HCEC 1CT (cell line): ENCODE measurements around the gene KBTBD13.
"Not testable (repeated sequence)": the region's sequence is repeated elsewhere in the genome, so short reads cannot be mapped to it uniquely, and the experiment has no call there.

Experiments
- DNase-seq: peaks from one replicate; pipeline ENCODE4 v3.0.0-alpha.2; 2017

The KBTBD13 gene

DNA sequence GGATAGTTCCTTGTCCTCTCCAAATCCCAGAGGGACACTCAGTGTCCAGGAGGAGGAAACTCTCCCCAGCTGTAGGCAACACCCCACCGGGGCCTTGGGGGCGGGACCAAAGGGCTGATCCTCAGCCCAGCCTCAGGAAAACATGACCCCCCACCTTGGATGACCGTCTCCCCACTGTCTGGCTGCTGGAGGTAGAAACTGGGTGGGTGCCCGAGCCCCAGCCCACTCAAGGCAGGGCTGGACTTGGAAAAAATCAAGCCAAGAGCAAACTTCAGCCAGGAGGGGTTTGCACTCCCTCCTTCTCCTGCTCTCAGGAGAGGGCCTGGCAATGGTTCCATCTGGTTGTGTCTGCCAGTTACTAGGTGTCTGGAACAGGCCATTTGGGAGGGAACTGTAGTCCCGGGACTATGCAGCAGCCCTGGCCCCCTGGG is 5.2 kb upstream of the KBTBD13 start:
- no peak for DNase-seq

DNA sequence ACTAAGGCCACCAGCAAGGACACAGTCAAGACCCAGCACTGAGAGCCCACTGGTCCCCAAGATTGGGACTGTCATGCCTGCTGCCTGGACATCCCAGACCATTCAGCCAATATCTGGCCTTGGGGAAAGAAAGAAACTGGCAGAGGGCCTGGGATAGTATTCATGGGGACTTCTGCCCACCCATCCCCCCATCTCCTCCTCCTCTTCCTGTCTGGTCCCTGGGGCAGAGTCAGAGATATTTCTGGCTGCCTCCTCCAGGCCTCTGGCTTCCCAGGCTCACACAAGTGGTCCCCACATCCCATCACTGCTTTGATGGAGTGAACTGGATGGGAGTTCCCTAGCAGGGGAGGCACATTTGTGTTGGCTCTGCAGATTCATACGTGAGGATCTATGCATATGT is 4.5 kb upstream of the KBTBD13 start:
- no peak for DNase-seq

DNA sequence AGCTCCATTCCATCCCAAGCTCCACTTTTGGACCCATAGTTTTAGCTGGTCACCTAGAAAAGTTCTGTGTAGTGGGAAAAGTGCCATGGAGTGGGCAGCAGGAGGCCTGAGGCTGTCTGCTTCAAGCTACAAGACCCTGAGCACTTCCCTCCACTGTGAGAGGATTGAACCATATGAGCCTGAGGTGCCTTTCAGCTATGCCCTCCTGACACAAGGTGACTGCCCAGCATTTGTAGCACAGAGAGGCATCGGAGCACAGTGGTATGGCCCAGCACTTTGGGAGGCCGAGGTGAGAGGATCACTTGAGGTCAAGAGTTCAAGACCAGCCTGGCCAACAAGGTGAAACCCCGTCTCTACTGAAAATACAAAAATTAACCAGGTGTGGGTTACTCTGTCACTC is 3.9 kb upstream of the KBTBD13 start:
- no peak for DNase-seq

DNA sequence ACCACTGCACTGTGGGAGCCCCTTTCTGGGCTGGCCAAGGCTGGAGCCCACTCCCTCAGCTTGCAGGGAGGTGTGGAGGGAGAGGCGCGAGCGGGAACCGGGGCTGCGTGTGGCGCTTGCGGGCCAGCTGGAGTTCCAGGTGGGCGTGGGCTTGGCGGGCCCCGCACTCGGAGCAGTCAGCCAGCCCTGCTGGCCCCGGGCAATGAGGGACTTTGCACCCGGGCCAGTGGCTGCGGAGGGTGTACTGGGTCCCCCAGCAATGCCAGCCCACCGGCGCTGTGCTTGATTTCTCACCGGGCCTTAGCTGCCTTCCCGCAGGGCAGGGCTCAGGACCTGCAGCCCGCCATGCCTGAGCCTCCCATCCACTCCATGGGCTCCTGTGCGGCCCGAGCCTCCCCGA is 1.6 kb upstream of the KBTBD13 start:
- DNase-seq = not testable (repeated sequence)

DNA sequence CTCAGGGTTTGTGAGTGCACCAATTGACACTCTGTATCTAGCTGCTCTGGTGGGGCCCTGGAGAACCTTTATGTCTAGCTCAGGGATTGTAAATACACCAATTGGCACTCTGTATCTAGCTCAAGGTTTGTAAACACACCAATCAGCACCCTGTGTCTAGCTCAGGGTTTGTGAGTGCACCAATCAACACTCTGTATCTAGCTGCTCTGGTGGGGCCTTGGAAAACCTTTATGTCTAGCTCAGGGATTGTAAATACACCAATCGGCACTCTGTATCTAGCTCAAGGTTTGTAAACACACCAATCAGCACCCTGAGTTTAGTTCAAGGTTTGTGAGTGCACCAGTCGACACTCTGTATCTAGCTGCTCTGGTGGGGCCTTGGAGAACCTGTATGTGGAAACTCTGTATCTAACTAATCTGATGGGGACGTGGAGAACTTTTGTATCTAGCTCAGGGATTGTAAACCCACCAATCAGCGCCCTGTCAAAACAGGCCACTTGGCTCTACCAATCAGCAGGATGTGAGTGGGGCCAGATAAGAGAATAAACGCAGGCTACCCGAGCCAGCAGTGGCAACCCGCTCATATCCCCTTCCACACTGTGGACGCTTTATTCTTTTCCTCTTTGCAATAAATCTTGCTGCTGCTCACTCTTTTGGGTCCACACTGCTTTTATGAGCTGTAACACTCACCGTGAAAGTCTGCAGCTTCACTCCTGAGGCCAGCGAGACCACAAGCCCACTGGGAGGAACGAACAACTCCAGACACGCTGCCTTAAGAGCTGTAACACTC is 745 bp upstream of the KBTBD13 start:
- DNase-seq = not testable (repeated sequence)

DNA sequence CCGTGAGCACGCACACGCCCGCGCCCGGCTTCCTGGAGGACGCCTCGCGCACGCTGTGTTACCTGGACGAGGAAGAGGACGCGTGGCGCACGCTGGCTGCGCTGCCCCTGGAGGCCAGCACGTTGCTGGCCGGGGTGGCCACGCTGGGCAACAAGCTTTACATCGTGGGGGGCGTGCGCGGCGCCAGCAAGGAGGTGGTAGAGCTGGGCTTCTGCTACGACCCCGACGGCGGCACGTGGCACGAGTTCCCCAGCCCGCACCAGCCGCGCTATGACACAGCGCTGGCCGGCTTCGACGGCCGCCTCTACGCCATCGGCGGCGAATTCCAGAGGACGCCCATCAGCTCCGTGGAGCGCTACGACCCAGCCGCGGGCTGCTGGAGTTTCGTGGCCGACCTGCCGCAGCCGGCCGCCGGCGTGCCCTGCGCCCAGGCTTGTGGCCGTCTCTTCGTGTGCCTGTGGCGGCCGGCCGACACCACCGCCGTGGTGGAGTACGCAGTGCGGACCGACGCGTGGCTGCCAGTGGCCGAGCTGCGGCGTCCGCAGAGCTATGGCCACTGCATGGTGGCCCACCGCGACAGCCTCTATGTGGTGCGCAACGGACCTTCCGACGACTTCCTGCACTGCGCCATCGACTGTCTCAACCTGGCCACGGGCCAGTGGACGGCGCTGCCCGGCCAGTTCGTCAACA is 890 bp downstream of the KBTBD13 start:
- DNase-seq = no peak

DNA sequence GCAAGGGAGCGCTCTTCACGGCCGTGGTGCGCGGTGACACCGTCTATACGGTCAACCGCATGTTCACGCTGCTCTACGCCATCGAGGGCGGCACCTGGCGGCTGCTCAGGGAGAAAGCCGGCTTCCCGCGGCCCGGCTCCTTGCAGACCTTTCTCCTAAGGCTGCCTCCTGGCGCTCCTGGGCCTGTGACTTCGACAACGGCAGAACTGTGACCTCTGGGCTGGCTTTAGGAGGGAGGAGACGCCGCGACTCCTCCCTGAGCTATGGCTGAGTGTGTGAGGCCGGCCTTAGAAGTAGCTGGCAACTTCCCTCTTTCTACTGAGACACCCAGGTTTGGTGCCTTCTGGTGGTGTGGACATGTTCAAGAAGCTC is 1.4 kb downstream of the KBTBD13 start:
- no peak for DNase-seq

DNA sequence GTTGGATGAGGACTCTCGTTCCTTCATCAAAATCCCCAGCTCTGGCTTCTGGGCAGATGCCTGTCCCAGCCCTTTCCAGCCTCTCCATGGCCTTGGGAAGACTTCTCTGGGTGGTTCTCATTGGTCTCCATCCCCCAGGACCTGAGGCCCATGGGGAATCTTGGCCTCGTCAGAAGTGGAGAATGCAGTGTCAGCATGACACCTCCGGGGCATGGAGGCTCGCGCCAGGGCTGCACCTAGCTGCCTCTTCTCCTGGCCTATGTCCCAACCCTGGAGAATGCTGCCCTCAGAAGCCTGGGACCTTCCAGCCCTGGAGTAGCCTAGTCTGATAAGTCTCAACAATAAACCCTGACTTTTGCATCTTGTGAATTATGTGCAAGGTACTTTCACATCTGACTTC is 3.0 kb downstream of the KBTBD13 start:
- no peak for DNase-seq

DNA sequence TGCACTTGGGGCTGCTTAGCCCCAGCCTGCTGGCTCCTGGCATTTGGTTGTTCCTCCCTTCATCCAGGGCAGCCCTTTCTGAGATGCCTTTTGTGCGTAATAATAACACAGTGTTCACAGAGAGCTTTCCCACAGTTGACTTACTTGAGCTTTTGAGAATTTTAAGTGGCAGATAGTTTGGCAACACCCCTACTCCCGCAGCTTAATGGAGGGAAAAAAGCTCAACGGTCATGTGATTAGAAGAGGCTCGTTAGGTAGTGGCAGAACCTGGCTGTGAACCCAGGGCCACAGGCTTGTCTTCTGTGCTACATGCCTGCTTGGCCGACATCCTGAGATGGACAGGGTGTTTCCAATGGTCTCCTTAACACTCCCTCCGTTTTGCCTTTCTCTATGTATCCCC is 4.7 kb downstream of the KBTBD13 start:
- no peak for DNase-seq

DNA sequence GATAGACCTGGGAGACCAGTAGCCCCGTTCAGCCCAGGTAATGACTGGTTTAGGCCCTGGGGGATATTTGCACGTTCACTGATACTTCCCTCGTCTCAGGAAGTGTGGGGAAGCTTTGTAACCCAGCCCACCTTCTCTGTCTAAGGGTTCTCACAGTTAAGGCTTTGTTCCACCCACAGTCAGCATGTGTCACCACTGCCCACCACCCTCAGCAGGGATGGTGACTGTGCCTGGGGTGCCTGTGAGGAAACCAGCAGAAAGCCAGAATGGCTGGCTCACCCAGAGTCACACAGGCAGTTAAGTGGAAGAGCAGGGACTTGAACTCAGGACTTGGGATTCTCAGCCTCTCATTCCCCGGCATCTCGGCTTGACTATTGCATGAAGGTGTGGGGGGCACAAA is 5.2 kb downstream of the KBTBD13 start:
- DNase-seq = no peak

DNA sequence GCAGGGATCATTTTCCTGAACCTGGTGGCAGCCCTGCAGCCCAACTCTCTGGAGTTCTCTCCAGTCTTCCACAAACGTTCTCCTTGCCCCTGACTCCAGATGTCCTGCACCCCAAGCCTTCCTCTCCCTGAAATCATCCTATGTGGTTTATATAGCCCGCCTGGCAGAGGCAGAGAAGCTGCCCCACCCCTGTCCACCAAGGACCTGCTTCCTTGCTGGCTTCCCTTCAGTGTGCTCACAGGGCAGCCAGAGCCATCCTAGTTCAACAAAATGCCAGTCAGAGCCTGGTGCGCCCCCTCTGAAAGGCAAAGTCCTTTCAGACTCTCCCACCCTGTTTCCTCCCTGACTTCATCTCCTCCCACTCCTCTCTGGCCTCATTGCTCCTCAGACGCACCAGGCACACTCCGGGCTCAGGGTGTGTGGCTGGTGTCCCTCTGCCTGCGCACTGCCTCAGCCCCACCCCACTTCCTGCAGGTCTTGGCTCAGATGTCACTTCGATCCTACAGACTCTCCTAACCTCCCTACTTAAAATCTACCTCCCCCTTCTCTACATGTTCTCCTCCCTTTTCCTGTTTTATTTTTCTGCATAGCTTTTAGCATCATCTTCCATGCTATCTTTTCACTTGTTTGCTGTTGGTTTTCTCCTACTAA is 5.9 kb downstream of the KBTBD13 start:
- no peak for DNase-seq

DNA sequence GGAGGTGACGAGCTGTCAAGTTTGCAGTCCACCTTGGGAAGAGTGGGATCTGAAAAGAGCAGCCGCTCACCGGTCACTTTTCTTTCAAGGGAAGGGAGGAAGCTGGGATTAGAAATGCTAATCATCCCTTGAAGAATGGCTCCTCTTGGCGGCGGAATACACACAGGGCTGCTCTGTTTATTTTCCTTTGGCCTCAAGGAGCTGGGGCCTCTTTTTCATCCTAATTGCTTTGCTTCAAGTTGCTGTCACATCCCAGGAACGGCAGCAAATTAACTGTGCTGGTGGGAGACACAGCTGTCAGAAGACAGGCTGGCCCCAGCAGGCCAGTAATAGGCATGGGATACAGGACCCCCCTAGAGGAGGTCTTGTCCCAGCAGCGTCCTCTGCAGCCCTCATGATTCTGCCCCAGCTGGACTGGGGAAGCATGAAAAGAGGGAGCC is 6.7 kb downstream of the KBTBD13 start:
- peak; percentile 62 for DNase-seq

DNA sequence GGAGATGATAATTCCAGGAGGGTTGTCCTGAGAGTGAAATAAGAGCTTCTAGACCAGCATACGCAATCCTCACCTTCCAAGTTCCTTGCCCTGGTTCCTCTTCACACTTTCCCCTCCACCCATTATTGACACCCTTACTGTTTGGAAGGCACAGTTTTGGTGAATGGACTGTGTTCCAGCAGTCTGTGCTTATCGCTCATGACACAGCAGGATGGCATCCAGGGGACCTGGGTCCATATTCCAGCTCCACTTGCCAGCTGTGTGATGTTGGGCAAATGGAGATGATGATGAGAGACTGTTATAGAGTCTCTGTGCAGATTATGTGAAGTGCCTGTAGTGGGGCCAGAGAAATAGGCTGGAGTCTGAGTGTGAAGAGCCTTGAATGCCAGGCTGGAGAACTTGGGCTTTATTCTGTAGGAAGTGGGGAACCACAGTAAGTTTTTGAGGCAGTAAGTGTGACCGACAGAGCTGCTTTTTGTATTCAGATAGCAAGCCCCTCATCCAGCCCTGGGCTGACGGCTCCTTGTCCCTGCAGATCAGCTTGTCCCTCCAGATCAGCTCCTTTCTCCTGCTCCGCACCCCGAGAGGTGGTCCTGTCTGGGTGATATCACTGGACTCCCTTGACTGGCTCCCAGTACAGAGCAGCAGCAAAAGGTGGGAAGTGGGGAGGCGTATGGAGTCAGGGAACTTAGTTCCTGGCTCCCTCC is 8.1 kb downstream of the KBTBD13 start:
- no peak for DNase-seq

DNA sequence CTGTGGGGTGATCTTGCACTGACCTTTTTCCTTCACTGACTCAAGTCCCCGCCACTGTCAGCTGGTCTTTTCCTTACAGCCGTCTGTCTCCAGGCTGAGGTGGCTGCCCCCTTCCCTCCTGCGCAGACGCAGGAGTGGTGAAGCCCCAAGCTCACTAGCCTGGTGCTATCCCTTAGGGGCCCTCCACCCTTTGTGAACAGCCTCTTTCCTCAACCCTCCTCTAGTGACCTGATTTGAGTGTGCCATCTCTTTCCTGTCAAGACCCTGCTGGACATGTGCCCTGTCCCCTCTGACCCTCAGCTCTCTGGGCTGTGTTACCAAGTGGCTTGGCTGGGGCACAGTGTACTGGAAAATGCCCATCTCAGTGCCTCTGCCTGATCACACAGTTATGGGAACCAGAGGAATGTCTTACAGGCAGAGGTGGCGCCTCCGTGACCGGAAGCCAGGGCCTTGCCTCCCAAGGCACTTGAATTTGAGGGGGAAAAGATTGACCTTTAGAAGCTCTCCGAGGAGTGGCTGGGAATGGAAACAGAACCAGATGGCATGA is 8.7 kb downstream of the KBTBD13 start:
- DNase-seq = no peak

DNA sequence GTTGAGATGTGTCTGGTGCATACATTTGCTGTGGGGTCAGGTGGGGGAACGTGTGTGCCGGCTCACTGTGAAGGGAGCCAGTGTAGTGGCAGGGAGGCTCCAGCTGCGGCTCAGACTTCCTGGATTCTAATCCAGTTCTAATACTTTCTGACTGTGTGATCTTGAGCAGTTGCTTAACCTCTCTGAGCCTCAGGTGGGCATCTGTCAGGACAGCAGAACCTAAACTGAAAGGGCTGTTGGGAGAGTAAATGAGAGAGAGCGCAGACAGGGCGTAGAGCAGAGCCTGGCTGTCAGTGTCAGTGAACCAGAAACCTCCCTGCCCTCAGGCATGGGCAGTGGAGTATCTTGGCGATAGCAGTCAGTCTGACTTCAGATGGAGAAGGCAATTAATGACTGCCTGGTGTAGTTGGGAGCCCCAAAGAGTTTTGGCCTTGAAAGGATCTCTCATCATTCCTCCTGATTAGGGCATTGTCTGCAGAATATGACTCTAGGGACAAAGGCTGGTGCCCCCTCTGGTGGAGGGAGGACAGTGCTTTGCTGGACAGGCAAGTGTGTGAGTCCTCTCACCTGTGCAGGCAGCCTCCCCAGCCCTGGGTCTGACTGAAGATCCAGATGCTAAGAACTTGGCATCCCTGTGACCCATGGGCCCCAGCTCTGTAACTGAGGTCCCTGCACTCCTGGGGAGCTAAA is 9.6 kb downstream of the KBTBD13 start:
- no peak for DNase-seq

DNA sequence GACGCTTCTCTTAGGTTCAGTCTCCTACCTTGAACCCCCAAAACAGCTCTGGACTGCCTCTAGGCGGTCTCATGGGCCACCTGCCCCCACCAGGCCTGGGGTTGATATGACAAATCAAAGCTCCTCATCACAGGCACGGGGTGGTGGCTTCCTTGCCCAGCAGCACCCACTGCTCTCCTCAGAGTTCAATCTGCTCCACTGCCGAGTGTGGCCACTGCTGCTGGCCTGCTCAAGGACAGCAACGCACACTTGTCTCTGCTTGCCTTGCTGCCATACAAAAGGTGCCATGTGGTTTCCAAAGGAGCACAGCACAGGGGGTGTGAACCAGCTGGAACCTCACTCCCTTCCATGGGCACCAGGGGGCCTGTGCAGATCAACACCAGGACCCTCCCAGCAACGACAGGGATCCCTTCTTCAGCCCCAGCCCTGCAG is 10.2 kb downstream of the KBTBD13 start:
- no peak for DNase-seq

DNA sequence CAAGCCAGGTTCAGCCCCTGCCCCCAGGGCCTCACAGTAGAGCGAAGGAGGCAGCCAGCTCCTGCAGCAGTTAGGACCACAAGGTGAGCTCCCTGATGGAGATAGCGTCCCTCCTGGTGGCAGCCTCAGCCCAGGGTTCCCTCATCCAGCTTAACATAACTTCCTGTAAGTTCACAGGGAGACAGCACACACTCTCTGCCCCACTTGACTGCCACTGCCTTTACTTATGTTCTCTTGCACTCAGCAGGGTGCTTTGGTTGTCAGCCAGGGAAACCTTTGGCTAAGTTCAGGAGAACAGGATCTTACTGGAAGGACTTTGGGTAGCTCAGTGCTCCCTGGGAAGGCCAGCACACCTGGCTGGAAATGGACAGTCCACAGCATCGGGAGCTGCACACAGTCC is 10.9 kb downstream of the KBTBD13 start:
- DNase-seq = no peak

DNA sequence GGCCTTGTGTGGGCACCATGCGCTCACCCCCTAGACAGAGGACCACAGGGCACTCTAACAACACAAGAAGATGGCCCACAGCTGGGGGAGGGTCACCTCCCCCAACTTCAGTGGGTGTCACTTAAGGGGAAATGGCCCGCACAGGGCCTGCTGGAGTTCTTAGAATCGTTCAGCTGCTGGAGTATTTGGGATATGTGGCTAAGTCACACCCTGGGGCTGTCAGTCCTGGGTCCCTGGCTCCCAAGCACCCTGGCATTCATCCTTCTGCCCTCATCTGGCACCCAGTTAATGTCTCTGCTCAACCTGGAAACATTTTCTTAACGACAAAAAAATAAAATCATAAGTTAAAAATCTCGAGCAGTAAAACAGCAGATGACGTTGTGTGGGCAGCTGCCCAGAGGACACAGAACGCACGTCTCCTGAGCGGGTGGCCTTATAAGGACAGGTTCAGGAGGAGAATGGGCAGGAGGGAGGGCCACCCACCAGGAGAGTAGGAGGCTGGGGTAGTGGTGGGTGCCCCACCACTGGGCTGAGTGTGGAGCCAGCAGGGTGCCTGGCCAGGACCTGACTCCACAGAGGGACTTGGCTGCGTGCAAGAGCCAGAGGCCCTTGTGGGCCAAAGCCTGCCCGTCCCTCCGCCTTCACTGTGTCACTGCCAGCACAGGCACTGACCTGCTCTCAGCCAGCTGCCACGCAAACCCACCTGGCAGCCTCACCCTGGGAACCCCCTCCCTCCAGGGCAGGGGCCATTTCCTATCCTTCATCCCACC is 11.5 kb downstream of the KBTBD13 start:
- DNase-seq = no peak

DNA sequence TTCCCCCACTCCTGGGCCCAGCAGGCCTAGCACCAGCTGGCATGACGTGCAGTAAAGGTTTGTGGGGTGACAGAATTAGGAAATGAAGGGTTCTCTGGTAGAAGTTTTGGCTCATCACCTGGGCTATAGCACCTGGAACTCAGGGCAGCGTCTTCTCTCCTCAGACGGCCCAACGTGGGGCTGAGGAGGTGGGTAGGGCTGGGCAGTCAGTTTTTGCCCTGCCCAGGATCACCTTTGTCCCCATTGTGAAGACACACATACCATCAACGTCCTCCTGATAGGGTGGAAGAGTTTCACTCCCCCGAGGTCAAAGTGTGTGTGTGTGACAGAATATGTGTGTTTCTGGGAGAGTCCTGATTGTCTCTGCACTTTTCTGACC is 12.1 kb downstream of the KBTBD13 start:
- DNase-seq = no peak

DNA sequence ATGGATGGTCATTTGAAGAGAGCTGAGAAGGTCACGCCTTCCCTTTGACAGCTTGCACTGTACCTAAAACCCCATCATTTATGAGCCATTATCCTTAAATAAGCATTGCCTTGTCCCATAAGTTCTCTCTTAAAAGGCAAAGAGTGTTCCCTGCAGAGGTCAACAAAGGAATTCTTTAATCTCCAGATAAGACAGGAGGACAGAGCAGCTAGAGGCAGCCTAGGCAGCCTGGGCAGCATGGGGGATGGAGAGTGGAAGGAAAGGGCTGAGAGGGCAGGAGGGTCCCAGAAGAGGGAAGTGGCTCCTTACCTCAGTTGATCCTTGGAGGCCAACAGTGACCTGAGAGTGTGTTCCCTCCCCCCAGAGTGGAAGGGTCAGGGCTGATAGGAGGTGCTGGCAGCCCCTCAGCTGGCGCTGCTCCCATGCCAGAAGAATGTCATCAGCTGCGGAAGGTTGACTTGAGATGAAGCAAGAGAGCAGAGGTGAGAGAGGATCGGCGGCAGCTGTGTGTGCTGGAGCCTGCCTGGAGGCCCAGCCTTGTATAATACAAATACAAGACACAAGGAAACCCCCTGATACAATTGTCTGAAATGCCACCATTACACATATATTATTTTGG is 12.8 kb downstream of the KBTBD13 start:
- no peak for DNase-seq
